ENCODE data around the gene GGN. TPM values are rescaled to one million over a fixed set of nuclear protein-coding genes. Genes with fewer than 3 reads are reported as not detected.
"Not testable (repeated sequence)": the region's sequence is repeated elsewhere in the genome, so short reads cannot be mapped to it uniquely, and the experiment has no call there.

The GGN gene
- polyA plus RNA-seq (ENCODE audit: insufficient read length in 3 of 3), result under 1 TPM; 0.31 to 0.56 (median 0.50) TPM

DNA sequence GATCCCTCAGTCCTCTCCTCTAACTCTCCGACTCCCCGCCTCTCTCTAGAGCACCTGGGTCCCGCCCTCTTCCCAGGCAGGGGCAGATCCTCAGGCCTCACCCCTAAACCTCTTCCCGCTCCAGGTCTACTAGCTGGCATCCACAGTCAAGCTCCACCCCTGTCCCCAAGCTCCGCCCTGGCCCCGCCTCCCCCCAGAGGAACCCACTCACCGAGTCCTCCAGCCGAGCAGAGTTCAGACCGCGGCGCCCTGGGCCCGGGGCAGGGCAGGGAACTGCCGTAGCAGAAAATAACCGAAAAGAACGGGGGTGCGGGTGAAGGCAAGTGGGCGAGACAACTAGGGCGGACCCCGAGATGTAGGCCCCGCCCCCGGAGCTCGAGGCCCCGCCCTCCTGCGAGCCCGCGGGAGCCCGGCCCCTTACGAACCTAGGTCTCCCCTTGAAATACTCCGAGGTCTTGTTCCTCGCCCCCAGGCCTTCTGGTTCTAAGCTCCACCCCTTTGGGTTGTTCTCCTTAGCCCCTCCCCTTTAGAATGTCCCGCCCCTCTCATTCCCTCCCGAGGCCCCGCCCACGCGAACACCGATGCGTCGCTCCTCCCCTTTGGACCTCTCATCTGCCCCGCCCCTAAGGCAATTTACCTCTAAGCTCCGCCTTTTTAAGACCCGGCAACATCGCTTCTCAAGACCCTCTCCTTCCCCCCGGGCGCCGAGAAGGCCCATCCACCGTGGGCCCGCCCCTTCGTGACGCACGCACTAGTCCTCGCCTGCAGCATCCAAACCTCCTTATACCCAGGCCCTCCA, at the start of gene GGN:
Gene GGN, minus strand, starts transcription at position 485 of the 799 bp plus-strand sequence. CDS start 773 bp downstream, outside the sequence.
- peak in 1 of 3 donors; percentile 65 for DNase-seq (ENCODE audit: low read depth in 3 of 3, low spot score in 2 of 3)

DNA sequence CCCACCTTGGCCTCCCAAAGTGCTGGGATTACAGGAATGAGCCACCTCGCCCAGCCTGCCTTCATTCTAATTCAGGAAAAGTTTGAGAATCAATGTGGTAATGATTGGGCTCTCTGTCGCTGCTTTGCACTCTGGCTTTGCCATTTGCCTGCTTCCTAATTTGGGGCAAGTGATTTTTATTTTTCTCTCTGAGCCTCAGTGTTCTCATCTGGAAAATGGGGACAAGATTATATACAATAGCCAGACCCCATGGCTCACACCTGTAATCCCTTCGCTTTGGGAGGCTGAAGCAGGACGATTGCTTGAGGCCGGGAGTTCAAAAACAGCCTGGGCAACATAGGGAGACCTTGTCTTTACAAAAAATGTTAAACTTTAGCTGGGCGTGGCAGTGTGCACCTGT, 49.5 kb upstream of the GGN start:
- DNase-seq (ENCODE audit: low read depth in 3 of 3, low spot score in 2 of 3), result no peak

GRCh38 chr19:38434549-38435051, 46.8 kb upstream of the GGN start:
- DNase-seq (ENCODE audit: low read depth in 3 of 3, low spot score in 2 of 3), result no peak

DNA sequence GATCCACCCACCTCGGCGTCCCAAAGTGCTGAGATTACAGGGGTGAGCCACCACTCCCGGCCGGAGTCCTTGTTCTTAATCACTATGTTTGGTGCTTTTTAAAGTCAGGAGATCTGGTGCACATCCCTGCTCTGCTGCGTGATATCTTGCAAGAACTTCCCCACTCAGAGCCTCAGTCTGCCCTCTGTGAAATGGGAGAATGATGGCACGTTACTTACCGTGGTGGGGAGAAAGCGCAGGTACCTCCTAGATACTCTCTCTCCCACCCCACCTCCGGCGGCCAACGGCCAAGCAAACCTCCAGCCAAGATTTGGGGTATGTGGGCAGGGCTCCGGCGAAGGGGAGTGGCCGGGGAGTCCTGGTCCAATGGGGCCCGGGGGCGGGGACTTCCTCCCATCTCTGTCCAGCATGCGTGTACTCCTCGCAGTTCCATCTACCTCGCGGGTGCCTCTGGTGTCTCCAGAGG, 45.5 kb upstream of the GGN start, which contains the start of gene RYR1:
Gene RYR1, plus strand, starts transcription at position 424 of the 466 bp plus-strand sequence. CDS start 139 bp downstream, outside the sequence.
- no peak for DNase-seq (ENCODE audit: low read depth in 3 of 3, low spot score in 2 of 3)

GRCh38 chr19:38430931-38431330, 43.1 kb upstream of the GGN start:
- no peak for DNase-seq (ENCODE audit: low read depth in 3 of 3, low spot score in 2 of 3)

- DNase-seq (ENCODE audit: low read depth in 3 of 3, low spot score in 2 of 3), result no peak
Measured at GRCh38 chr19:38429811-38430156, 42.0 kb upstream of the GGN start.

GRCh38 chr19:38429055-38429810, 41.4 kb upstream of the GGN start:
- DNase-seq (ENCODE audit: low read depth in 3 of 3, low spot score in 2 of 3), result no peak

- not testable (repeated sequence) for DNase-seq (ENCODE audit: low read depth in 3 of 3, low spot score in 2 of 3)
Measured at GRCh38 chr19:38427035-38427677, 39.3 kb upstream of the GGN start.

- DNase-seq (ENCODE audit: low read depth in 3 of 3, low spot score in 2 of 3), result no peak
Measured at GRCh38 chr19:38425810-38426466, 38.1 kb upstream of the GGN start, which contains the start of gene RASGRP4. Gene RASGRP4 (minus strand): TSS chr19:38426219. CDS start chr19:38426091, 128 bp downstream.

DNA sequence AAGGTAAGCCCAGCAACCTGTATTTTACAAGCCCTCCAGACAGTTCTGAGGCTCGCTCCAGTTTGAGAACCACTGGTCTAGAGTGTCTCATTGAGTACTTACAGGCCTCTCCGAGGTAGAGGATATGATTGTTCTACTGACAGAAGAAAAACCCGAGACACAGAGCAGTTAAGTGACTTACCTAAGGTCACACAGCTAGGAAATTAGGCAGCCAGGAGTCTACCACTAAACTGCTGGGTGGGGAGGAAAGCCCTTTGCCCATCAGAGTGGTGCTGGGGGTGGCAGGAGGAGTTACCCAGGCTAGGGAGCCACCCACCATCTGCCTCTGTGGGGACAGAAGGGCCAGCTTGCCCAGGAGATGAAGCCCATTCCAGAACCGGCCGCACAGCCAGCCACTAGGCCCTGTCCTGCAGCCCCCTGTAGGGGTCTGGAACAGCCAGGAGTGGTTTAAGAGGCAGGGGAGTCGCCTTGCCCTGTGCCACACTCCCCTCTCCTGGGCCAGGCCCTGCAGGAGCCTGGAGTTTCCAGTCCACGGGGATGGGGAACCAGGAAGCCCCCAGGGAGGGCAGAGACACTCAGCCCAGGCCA, 37.5 kb upstream of the GGN start:
- no peak for DNase-seq (ENCODE audit: low read depth in 3 of 3, low spot score in 2 of 3)

DNA sequence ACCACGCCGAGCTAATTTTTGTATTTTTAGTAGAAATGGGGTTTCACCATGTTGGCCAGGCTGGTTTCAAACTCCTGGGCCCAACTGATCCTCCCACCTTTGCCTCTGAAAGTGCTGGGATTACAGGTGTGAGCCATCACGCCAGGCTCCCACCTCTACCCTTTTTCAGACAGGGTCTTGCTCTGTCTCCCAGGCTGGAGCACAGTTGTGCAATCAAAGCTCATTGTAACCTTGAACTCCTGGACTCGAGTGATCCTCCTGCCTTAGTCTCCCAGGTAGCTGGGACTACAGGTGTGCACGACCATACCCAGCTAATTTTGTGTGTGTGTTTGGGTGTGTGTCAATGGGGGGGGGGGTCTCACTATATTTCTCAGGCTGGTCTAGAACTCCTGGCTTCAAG, 36.4 kb upstream of the GGN start:
- DNase-seq (ENCODE audit: low read depth in 3 of 3, low spot score in 2 of 3), result no peak

GRCh38 chr19:38422438-38422837, 34.6 kb upstream of the GGN start:
- no peak for DNase-seq (ENCODE audit: low read depth in 3 of 3, low spot score in 2 of 3)

- DNase-seq (ENCODE audit: low read depth in 3 of 3, low spot score in 2 of 3), result no peak
Measured at GRCh38 chr19:38421856-38422255, 34.0 kb upstream of the GGN start.

DNA sequence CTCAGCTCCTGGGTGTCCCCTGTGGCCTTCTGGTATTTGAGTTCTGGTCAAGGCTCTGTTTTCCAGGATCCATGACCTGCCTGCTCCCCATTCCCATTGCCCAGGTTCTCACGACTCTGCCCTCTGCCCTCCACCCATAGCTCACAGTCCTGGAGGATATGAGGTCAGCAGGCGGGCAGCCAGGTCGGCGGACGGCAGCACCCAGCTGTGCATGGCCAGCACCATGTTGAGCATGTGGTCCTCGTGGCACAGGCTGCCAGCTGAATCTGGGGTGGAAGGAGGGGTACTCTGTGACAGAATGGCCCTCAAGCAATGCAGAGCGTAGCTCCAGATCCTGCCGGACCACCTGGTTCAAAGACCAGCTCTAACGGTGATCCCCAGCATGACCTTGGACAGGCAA, 33.1 kb upstream of the GGN start:
- no peak for DNase-seq (ENCODE audit: low read depth in 3 of 3, low spot score in 2 of 3)

- DNase-seq (ENCODE audit: low read depth in 3 of 3, low spot score in 2 of 3), result no peak
Measured at GRCh38 chr19:38417544-38418506, 30.0 kb upstream of the GGN start.

DNA sequence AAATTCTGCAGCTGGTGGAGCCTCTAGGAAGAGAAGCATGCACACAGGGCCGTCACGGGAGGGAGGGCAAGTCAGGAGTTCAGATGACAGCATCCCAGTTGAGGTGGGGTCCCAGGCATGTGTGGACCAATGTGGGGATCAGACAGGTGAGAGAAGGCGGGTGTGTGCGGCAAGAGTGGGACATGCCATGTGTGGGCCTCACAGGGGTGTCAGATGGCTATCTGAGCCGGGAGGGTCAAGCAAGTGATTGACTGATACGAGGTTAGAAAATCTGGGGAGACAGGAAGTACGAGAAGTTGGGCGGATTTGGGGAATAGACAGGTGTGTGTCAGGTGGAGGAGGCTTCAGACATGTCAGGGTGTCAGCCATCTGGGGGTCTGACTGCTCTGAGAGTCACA, 29.3 kb upstream of the GGN start:
- DNase-seq (ENCODE audit: low read depth in 3 of 3, low spot score in 2 of 3), result no peak

DNA sequence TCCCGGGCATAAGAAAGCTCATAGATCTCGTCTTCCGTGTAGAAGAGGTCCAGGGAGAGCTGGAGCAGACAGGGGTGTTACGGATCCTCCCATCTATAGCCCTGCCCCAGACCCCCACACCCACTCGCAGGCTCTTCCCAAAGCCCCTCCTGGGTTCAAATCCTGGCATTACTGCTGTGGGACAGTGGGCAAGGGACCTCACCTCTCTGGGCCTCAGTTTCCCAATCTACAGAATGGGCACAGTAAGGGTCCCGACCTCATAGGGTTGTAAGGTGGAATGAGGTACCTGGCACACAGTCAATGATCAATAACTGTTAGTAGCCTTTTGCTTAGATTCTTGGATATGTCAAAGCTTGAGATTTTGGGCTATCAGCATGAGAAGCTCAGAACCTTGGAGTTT, 25.6 kb upstream of the GGN start:
- no peak for DNase-seq (ENCODE audit: low read depth in 3 of 3, low spot score in 2 of 3)

- DNase-seq (ENCODE audit: low read depth in 3 of 3, low spot score in 2 of 3), result no peak
Measured at GRCh38 chr19:38412961-38413360, 25.1 kb upstream of the GGN start.

- no peak for DNase-seq (ENCODE audit: low read depth in 3 of 3, low spot score in 2 of 3)
Measured at GRCh38 chr19:38412491-38412890, 24.7 kb upstream of the GGN start.

Measured in right renal cortex interstitium (tissue), 3 donors.